IMR-90 (cell line): ENCODE data around the gene AIMP1. TPM values are rescaled to one million over a fixed set of nuclear protein-coding genes. Genes with fewer than 3 reads are reported as not detected.

Source experiments
- ATAC-seq: fragments of 200-7000 bp; cut with Tn5 transposase; 2 replicates; pipeline ENCODE4 v1.9.1; 2020; ENCODE audit warnings: low read depth, mild to moderate bottlenecking, moderate library complexity
- BruUV-seq: library from RNA; stranded (reverse); fragments of 400-500 nt; replicated peaks from 2 replicates; lab custom pipeline; 2021; lab: Mats Ljungman, UMichigan
- CTCF ChIA-PET: fragments of 300-600 bp; formaldehyde crosslinking; extraction: SDS; loops from one replicate; lab custom pipeline; 2021; ENCODE audit warnings: antibody characterized with exemption; lab: Yijun Ruan, JAX
- POLR2A ChIA-PET: fragments of 300-600 bp; sonication (Branson Sonifier 250); formaldehyde crosslinking; loops from one replicate; lab custom pipeline; 2022; ENCODE audit warnings: antibody characterized with exemption; ENCODE audit not compliant: unreplicated experiment; lab: Charles Lee
- DNase-seq: peaks from one replicate; pipeline ENCODE4 v3.0.0; 2013
- H2AFZ ChIP-seq: replicated peaks from 2 replicates; pipeline ENCODE3; 2013; ENCODE audit warnings: low read length, mild to moderate bottlenecking; ENCODE audit not compliant: poor library complexity
- H2AK5ac ChIP-seq: 2 replicates; pipeline ENCODE4 v1.6.1; 2013; ENCODE audit warnings: low read depth, low read length, inconsistent platforms
- H2AK9ac ChIP-seq: replicated peaks from 2 replicates; pipeline ENCODE3; 2013; ENCODE audit warnings: mild to moderate bottlenecking, low read depth, low read length, moderate library complexity; ENCODE audit not compliant: poor library complexity
- H2BK120ac ChIP-seq: 2 replicates; pipeline ENCODE4 v1.6.1; 2013; ENCODE audit warnings: low read depth, low read length, inconsistent platforms
- H2BK15ac ChIP-seq: 3 replicates; pipeline ENCODE4 v1.6.1; 2013; ENCODE audit warnings: low read depth, low read length, inconsistent platforms
- H2BK20ac ChIP-seq: 2 replicates; pipeline ENCODE4 v1.6.1; 2013; ENCODE audit warnings: low read depth, mild to moderate bottlenecking, inconsistent platforms, low read length, moderate library complexity
- H2BK5ac ChIP-seq: 2 replicates; pipeline ENCODE4 v1.6.1; 2013; ENCODE audit warnings: mild to moderate bottlenecking, low read depth, low read length, inconsistent platforms; ENCODE audit not compliant: poor library complexity, severe bottlenecking
- H3K14ac ChIP-seq: replicated peaks from 2 replicates; pipeline ENCODE4 v1.6.1; 2013; ENCODE audit warnings: low read depth, low read length, inconsistent platforms
- H3K18ac ChIP-seq: 2 replicates; pipeline ENCODE4 v1.6.1; 2013; ENCODE audit warnings: low read depth, low read length, control low read depth
- H3K23ac ChIP-seq: 2 replicates; pipeline ENCODE4 v1.6.1; 2013; ENCODE audit warnings: low read depth, low read length, inconsistent platforms
- H3K27ac ChIP-seq: 2 replicates; pipeline ENCODE4 v1.5.1; 2013; ENCODE audit warnings: mild to moderate bottlenecking, control low read depth, low read length; ENCODE audit not compliant: insufficient read depth
- H3K27me3 ChIP-seq: 2 replicates; pipeline ENCODE4 v1.6.1; 2013; ENCODE audit warnings: low read length; ENCODE audit not compliant: control insufficient read depth, insufficient read depth
- H3K36me3 ChIP-seq: 2 replicates; pipeline ENCODE4 v1.6.1; 2013; ENCODE audit warnings: low read length, mixed read lengths; ENCODE audit not compliant: control insufficient read depth, insufficient read depth
- H3K4ac ChIP-seq: 2 replicates; pipeline ENCODE4 v1.6.1; 2013; ENCODE audit warnings: low read depth, low read length, inconsistent platforms
- H3K4me1 ChIP-seq: 2 replicates; pipeline ENCODE4 v1.6.1; 2013; ENCODE audit warnings: low read length, mixed read lengths; ENCODE audit not compliant: control insufficient read depth, insufficient read depth
- H3K4me2 ChIP-seq: 2 replicates; pipeline ENCODE4 v1.6.1; 2013; ENCODE audit warnings: low read depth, mild to moderate bottlenecking, control low read depth, low read length, moderate library complexity
- H3K4me3 ChIP-seq: 2 replicates; pipeline ENCODE4 v1.5.1; 2013; ENCODE audit warnings: low read depth, mild to moderate bottlenecking, control low read depth, low read length, moderate library complexity; ENCODE audit not compliant: insufficient read depth
- H3K56ac ChIP-seq: 2 replicates; pipeline ENCODE4 v1.6.1; 2013; ENCODE audit warnings: low read length, inconsistent platforms; ENCODE audit not compliant: insufficient read depth; ENCODE audit errors: extremely low read depth
- H3K79me1 ChIP-seq, 2 experiments: 2 replicates each; pipeline ENCODE4 v1.6.1; 2013; ENCODE audit warnings: low read length in 2 of 2, inconsistent platforms in 1 of 2, low read depth in 1 of 2
- H3K9ac ChIP-seq: 2 replicates; pipeline ENCODE4 v1.6.1; 2013; ENCODE audit warnings: low read depth, low read length, control low read depth
- H3K9me1 ChIP-seq: 2 replicates; pipeline ENCODE4 v1.6.1; 2013; ENCODE audit warnings: low read length, inconsistent platforms; ENCODE audit not compliant: insufficient read depth
- H3K9me3 ChIP-seq: 2 replicates; pipeline ENCODE4 v1.6.1; 2013; ENCODE audit warnings: low read length; ENCODE audit not compliant: control insufficient read depth, insufficient read depth
- H4K20me1 ChIP-seq: 2 replicates; pipeline ENCODE4 v1.6.1; 2013; ENCODE audit warnings: low read length, inconsistent platforms; ENCODE audit not compliant: insufficient read depth
- H4K5ac ChIP-seq: 2 replicates; pipeline ENCODE4 v1.6.1; 2013; ENCODE audit warnings: mild to moderate bottlenecking, low read depth, low read length, control low read depth
- H4K8ac ChIP-seq, 2 experiments: 2 replicates each; pipeline ENCODE4 v1.6.1; 2013; ENCODE audit warnings: low read depth in 2 of 2, low read length in 2 of 2, control low read depth in 1 of 2, inconsistent platforms in 1 of 2
- H4K91ac ChIP-seq: 2 replicates; pipeline ENCODE4 v1.6.1; 2013; ENCODE audit warnings: low read depth, low read length, inconsistent platforms; ENCODE audit not compliant: insufficient read depth
- NFE2L2 ChIP-seq: fragments of 150-350 bp; IDR thresholded peaks from 2 replicates; pipeline ENCODE4 v1.6.1; 2016; ENCODE audit warnings: low read depth, mild to moderate bottlenecking, low read length
- RCOR1 ChIP-seq: IDR thresholded peaks from 2 replicates; pipeline ENCODE4 v1.6.1; 2012; ENCODE audit warnings: mild to moderate bottlenecking, low read length, improper control_type of control experiment; ENCODE audit not compliant: insufficient replicate concordance
- RFX5 ChIP-seq: IDR thresholded peaks from 2 replicates; pipeline ENCODE4 v1.8.0; 2012; ENCODE audit warnings: low read depth, mild to moderate bottlenecking, low read length, moderate library complexity
- SMC3 ChIP-seq: fragments of 150-350 bp; IDR thresholded peaks from 2 replicates; pipeline ENCODE4 v1.6.1; 2016; ENCODE audit warnings: low read depth, mild to moderate bottlenecking, antibody characterized with exemption, low read length, moderate library complexity
- USF2 ChIP-seq: fragments of 150-350 bp; IDR thresholded peaks from 2 replicates; pipeline ENCODE4 v1.6.1; 2017; ENCODE audit warnings: mild to moderate bottlenecking, antibody characterized with exemption, low read length, low read depth
- dilution Hi-C: fragments of 300-500 bp; cut with HindIII; formaldehyde crosslinking; loops from one replicate; pipeline ENCODE4 v1.14.3; 2018; ENCODE audit warnings: low sequenced_read_pairs; ENCODE audit not compliant: unreplicated experiment
- in situ Hi-C: fragments of 300-500 bp; cut with MboI; formaldehyde crosslinking; loops from 3 replicates; pipeline ENCODE4 v1.14.3; 2019; ENCODE audit warnings: low sequenced_read_pairs, inconsistent platforms, mixed read lengths
- intact Hi-C: fragments of 100-400 bp; cut with micrococcal nuclease; formaldehyde crosslinking; loops from 2 replicates; pipeline ENCODE4 v1.10.0; 2022
- polyA plus RNA-seq, 3 experiments: library from polyadenylated mRNA; depleted of rRNA; stranded (reverse); fragments of >200 nt; gene quantifications; 2 replicates each; pipeline ENCODE4 v1.2.3, GENCODE V29; 2012; ENCODE audit warnings: low replicate concordance in 1 of 3
- total RNA-seq: library from RNA; depleted of rRNA; stranded (reverse); fragments of >200 nt; gene quantifications from 2 replicates; pipeline ENCODE4 v1.2.3, GENCODE V29; 2012
- TF ChIP-seq, protein P1 (sequence below): conservative IDR thresholded peaks from 2 replicates; pipeline ENCODE4 v1.5.1; 2012; ENCODE audit warnings: mild to moderate bottlenecking, low read depth, low read length, improper control_type of control experiment

The AIMP1 gene
- total and polyA plus RNA-seq, 2 of the 4 experiments (the other 2 are of a cell fraction), result 11.8 to 21.4 TPM

DNA sequence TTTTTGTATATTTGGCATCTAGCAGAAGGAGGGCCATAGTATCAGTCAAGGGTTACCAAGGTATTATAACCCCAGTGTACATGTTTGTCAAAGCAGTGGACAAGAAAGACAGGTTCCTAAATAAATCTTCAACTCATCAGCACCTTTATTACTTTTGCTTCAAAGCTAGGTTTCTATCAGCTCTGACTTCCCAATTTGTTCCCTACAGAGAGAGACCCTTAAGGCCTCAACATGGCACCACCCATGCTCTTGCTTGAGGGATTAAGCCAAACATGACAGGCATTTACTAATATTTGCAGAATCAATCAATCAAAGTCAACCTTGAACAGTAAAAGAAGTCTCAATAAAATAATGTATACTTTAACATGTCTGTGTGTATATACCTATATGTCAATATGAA lies 9.8 kb upstream of the AIMP1 start:
- CTCF ChIA-PET, result no interaction called here
- Histone ChIP-seq H3K4me3 (no peak overlapping the region), H3K4me2 (no peak overlapping the region), H4K20me1 (no peaks in the 10 kb centered on the region), H3K9me1 (no peaks in the 10 kb centered on the region), H3K4ac (no peak overlapping the region), H3K56ac (no peak overlapping the region), H3K9ac (no peak overlapping the region), H3K9me3 (no peaks in the 10 kb centered on the region), H3K27me3 (no peaks in the 10 kb centered on the region), H2BK15ac (no peak overlapping the region), H4K5ac (no peak overlapping the region), H3K36me3 (peaks cover 1% of the 10 kb centered on the region; the same call in 1 of the 2 replicates), H2AK9ac (no peak overlapping the region), H3K23ac (no peak overlapping the region), H3K27ac (no peak overlapping the region), H3K4me1 (peaks cover 2% of the 10 kb centered on the region; the same call in 1 of the 2 replicates), H3K14ac (no peak overlapping the region), H2BK20ac (no peak overlapping the region), H4K8ac (no peak overlapping the region), H3K79me1 (peaks cover 10 to 22% of the 10 kb centered on the region in 2 experiments), H2AFZ (no peak overlapping the region), H2BK120ac (no peak overlapping the region), H4K91ac (no peak overlapping the region), H2AK5ac (no peak overlapping the region), H2BK5ac (no peak overlapping the region), H3K18ac (no peak overlapping the region)
- BruUV-seq, result no TSS peak
- DNase-seq (no peak), ATAC-seq (no peak)
- no peak for TF ChIP-seq NFE2L2
- TF ChIP-seq RCOR1, result no peak
- TF ChIP-seq RFX5, result no peak
- TF ChIP-seq, protein P1, sequence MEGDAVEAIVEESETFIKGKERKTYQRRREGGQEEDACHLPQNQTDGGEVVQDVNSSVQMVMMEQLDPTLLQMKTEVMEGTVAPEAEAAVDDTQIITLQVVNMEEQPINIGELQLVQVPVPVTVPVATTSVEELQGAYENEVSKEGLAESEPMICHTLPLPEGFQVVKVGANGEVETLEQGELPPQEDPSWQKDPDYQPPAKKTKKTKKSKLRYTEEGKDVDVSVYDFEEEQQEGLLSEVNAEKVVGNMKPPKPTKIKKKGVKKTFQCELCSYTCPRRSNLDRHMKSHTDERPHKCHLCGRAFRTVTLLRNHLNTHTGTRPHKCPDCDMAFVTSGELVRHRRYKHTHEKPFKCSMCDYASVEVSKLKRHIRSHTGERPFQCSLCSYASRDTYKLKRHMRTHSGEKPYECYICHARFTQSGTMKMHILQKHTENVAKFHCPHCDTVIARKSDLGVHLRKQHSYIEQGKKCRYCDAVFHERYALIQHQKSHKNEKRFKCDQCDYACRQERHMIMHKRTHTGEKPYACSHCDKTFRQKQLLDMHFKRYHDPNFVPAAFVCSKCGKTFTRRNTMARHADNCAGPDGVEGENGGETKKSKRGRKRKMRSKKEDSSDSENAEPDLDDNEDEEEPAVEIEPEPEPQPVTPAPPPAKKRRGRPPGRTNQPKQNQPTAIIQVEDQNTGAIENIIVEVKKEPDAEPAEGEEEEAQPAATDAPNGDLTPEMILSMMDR, result no peak
- no peak for TF ChIP-seq SMC3
- no peak for TF ChIP-seq USF2
- dilution Hi-C loops (no loop called here), intact Hi-C loops (no loop called here), in situ Hi-C loops (no loop called here)
- POLR2A ChIA-PET, result interaction anchor here (0.6 kb wide), 1 partner anchor 289 kb away, joined by 7 read pairs; no protein-coding TSS in a partner anchor
